Liver (tissue), 3 donors: ENCODE measurements around the gene RNF217.

Experiments used
- CTCF ChIP-seq: fragments of 150-350 bp; IDR thresholded peaks from 2 replicates; pipeline ENCODE4 v1.5.1; 2017; ENCODE audit warnings: improper control_type of control experiment, low read depth, low read length; ENCODE audit not compliant: missing input control
- TF ChIP-seq, protein P1 (sequence below): IDR thresholded peaks from 2 replicates; pipeline ENCODE4 v1.6.1; 2016; ENCODE audit warnings: antibody characterized with exemption
- donor health status: healthy.
- donor health status: healthy.

- no peak for TF ChIP-seq CTCF
- TF ChIP-seq, protein P1, sequence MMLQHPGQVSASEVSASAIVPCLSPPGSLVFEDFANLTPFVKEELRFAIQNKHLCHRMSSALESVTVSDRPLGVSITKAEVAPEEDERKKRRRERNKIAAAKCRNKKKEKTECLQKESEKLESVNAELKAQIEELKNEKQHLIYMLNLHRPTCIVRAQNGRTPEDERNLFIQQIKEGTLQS, result no peak
Measured at GRCh38 chr6:125104425-125104824, 142.2 kb downstream of the RNF217 start.
